ENCODE measurements around the gene PLPPR5. TPM values are rescaled to one million over a fixed set of nuclear protein-coding genes. Genes with fewer than 3 reads are reported as not detected.

The PLPPR5 gene
- total RNA-seq, 4 donors from 2014 or later = not detected

DNA sequence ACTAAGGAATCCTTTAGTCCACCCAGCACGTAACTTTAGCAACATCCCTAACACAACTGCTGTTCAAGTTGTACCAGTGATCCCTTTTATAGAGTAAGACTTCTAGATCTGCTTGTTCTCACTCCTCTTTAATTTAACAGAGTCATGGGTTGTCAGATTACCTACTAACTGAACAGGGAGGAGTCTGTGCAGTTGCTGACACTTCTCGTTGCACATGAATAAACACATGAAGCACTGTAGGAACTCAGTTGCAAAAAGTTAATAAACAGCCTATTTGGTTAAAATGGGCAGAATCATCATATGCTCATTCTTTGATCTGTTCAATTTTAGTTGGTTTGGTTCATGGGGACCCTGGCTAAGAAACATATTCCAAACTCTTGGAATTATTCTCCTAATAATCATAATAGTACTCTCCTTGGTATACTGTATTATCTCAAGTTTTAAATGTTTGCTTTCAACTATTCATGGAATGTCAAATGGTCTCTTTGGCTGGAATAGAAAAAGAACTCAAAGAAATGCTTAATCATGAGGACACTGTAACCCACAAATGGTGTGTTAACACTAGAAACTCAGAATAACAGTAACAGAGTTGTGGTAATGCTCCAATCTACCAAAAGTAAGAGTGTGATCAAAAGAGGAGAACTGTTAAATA lies 15.6 kb downstream of the PLPPR5 start:
- intact Hi-C loops (cut with DNase I; ENCODE audit: low total_unique reads) (no loop called here), in situ Hi-C loops (cut with MboI; ENCODE audit: low sequenced_read_pairs in 4 of 4) (no loop called here)
- ATAC-seq (no peak), DNase-seq (no peak)
- Histone ChIP-seq H3K9me3 (no peaks in the 10 kb centered on the region), H3K4me3 (no peak overlapping the region), H3K27me3 (no peaks in the 10 kb centered on the region), H3K27ac (no peak overlapping the region), H3K4me1 (no peaks in the 10 kb centered on the region), H3K36me3 (no peaks in the 10 kb centered on the region)
- no peak for TF ChIP-seq POLR2A (IDR thresholded peaks at IDR 0.05)
- TF ChIP-seq, protein P1, sequence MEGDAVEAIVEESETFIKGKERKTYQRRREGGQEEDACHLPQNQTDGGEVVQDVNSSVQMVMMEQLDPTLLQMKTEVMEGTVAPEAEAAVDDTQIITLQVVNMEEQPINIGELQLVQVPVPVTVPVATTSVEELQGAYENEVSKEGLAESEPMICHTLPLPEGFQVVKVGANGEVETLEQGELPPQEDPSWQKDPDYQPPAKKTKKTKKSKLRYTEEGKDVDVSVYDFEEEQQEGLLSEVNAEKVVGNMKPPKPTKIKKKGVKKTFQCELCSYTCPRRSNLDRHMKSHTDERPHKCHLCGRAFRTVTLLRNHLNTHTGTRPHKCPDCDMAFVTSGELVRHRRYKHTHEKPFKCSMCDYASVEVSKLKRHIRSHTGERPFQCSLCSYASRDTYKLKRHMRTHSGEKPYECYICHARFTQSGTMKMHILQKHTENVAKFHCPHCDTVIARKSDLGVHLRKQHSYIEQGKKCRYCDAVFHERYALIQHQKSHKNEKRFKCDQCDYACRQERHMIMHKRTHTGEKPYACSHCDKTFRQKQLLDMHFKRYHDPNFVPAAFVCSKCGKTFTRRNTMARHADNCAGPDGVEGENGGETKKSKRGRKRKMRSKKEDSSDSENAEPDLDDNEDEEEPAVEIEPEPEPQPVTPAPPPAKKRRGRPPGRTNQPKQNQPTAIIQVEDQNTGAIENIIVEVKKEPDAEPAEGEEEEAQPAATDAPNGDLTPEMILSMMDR (IDR thresholded peaks at IDR 0.05 in 4 of 5, conservative IDR thresholded peaks at IDR 0.05 in 1 of 5) = no peak

DNA sequence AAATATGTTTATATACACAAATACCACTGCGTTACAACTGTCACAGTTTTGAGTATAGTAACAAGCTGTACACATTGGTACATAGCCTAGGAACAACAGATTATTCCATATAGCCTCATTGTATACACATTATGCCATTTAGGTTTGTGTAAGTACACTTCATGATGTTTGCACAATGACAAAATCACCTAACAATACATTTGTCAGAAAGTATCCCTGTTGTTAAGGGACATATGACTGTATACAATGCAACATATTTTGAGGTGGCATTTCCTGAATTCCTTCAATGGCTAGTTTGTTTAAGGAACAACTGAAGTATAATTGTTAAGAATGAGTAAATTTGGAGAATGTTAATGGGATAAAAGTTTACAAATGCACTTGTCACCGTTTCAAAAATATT lies 19.0 kb downstream of the PLPPR5 start:
- TF ChIP-seq, protein P1 (IDR thresholded peaks at IDR 0.05 in 4 of 5, conservative IDR thresholded peaks at IDR 0.05 in 1 of 5) = no peak
- in situ Hi-C loops (cut with MboI; ENCODE audit: low sequenced_read_pairs in 4 of 4) = no loop called here
- H3K36me3 ChIP-seq = no peaks in the 10 kb centered on the region

DNA sequence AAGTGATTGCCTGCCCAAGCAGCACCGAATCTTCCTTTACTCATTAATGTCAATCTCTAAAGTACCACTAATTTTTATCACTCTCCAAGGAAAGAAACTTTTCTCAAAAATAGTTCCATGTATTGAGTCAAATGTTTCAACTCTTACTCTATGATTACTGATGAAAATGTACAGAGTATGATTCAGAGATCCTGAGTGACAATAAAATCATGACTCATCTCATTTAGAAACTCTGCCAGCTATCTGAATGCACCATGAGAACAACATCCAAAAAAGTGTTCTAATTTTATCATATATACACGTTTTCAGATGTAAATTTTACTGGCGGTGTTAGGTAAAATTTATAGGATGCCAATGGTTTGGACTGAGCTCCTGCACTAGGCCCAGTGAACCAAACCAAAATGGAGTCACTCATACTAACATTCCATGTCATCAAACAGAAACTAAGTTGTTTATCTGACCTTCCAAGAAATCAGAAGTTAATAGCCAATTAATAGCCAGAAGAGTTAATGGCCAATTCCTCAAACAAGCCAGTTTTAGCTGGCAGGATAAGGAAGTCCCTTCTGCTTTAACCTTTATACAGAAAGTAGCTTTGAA lies 22.6 kb downstream of the PLPPR5 start:
- no peaks in the 10 kb centered on the region for H3K9me3 ChIP-seq
- in situ Hi-C loops (cut with MboI; ENCODE audit: low sequenced_read_pairs in 4 of 4) = no loop called here
- DNase-seq = no peak
- no peaks in the 10 kb centered on the region for H3K27me3 ChIP-seq
- ATAC-seq = no peak
- TF ChIP-seq, protein P1 (IDR thresholded peaks at IDR 0.05 in 4 of 5, conservative IDR thresholded peaks at IDR 0.05 in 1 of 5) = no peak
- no peak for TF ChIP-seq POLR2A (IDR thresholded peaks at IDR 0.05)
- intact Hi-C loops (cut with DNase I; ENCODE audit: low total_unique reads) = no loop called here
- H3K27ac ChIP-seq = no peak overlapping the region
- no peak overlapping the region for H3K4me3 ChIP-seq
- no peaks in the 10 kb centered on the region for H3K4me1 ChIP-seq
- H3K36me3 ChIP-seq = no peaks in the 10 kb centered on the region

More for the DNA sequence above, 19.0 kb downstream of the PLPPR5 start:
- H3K27ac ChIP-seq = no peak overlapping the region
- DNase-seq (no peak), ATAC-seq (no peak)
- H3K4me3 ChIP-seq = no peak overlapping the region
- H3K9me3 ChIP-seq = no peaks in the 10 kb centered on the region
- H3K4me1 ChIP-seq = no peaks in the 10 kb centered on the region
- H3K27me3 ChIP-seq = no peaks in the 10 kb centered on the region
- intact Hi-C loops (cut with DNase I; ENCODE audit: low total_unique reads) = no loop called here

DNA sequence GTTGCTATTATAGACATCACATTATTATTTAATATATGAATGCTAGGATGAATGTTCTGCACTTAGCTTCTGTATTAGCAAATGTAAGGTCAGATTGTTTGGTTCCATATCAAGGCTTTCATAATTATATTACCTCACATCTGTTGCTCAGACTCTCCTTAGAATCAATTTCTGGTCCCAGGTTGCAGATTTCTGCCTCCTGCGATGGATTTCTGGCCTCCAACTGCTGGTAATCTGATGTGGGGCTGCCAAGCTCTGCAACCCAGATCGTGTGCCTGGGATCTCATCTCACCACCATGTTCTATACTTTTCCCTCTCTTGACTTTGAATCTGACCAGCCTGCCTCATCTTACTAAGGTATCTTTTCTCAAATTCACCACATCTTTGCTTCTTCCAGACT lies 25.2 kb downstream of the PLPPR5 start:
- H3K36me3 ChIP-seq = no peaks in the 10 kb centered on the region
- in situ Hi-C loops (cut with MboI; ENCODE audit: low sequenced_read_pairs in 4 of 4) (no loop called here), intact Hi-C loops (cut with DNase I; ENCODE audit: low total_unique reads) (no loop called here)
- H3K4me1 ChIP-seq = no peaks in the 10 kb centered on the region
- H3K4me3 ChIP-seq = no peak overlapping the region
- no peaks in the 10 kb centered on the region for H3K9me3 ChIP-seq
- TF ChIP-seq POLR2A (IDR thresholded peaks at IDR 0.05) = no peak
- TF ChIP-seq, protein P1 (IDR thresholded peaks at IDR 0.05 in 4 of 5, conservative IDR thresholded peaks at IDR 0.05 in 1 of 5) = no peak
- H3K27me3 ChIP-seq = no peaks in the 10 kb centered on the region
- no peak overlapping the region for H3K27ac ChIP-seq
- ATAC-seq (no peak), DNase-seq (no peak)
